SK-N-SH treated with all-trans-retinoic acid at 6 μM for 48 hours (cell line): Measurements from ENCODE around the gene TMEM132D.

ENCODE experiments used
- ATAC-seq: fragments of 200-7000 bp; cut with Tn5 transposase; 3 replicates; pipeline ENCODE4 v1.9.1; 2020; ENCODE audit warnings: mild to moderate bottlenecking, moderate library complexity
- ARNTL ChIP-seq: fragments of 450-650 bp; formaldehyde crosslinking; IDR thresholded peaks from 2 replicates; pipeline ENCODE4 v1.5.0; 2020; ENCODE audit warnings: low read depth, mild to moderate bottlenecking, moderate library complexity, borderline replicate concordance
- BACH2 ChIP-seq: fragments of 250-450 bp; sonication (Bioruptor Pico); IDR thresholded peaks from 2 replicates; pipeline ENCODE4 v1.9.0; 2021; ENCODE audit warnings: mild to moderate bottlenecking, borderline replicate concordance
- CREB5 ChIP-seq: fragments of 250-450 bp; sonication (Bioruptor Pico); IDR thresholded peaks from 2 replicates; pipeline ENCODE4 v1.5.1; 2020; ENCODE audit warnings: low read depth, mild to moderate bottlenecking, moderate library complexity
- CSDC2 ChIP-seq: fragments of 250-450 bp; sonication (Bioruptor Pico); IDR thresholded peaks from 2 replicates; pipeline ENCODE4 v1.5.0; 2020; ENCODE audit warnings: mild to moderate bottlenecking, moderate library complexity
- ESRRG ChIP-seq: fragments of 250-450 bp; sonication (Bioruptor Pico); IDR thresholded peaks from 2 replicates; pipeline ENCODE4 v1.6.1; 2021; ENCODE audit warnings: mild to moderate bottlenecking
- GLIS3 ChIP-seq: fragments of 250-450 bp; sonication (Bioruptor Pico); IDR thresholded peaks from 2 replicates; pipeline ENCODE4 v1.5.0; 2020; ENCODE audit warnings: mild to moderate bottlenecking, moderate library complexity
- ISL1 ChIP-seq: fragments of 250-450 bp; sonication (Bioruptor Pico); IDR thresholded peaks from 2 replicates; pipeline ENCODE4 v2.1.2; 2022; ENCODE audit warnings: mild to moderate bottlenecking, moderate library complexity
- PPARA ChIP-seq: fragments of 250-450 bp; sonication (Bioruptor Pico); IDR thresholded peaks from 2 replicates; pipeline ENCODE4 v1.5.0; 2020; ENCODE audit warnings: mild to moderate bottlenecking, borderline replicate concordance
- RARB ChIP-seq: fragments of 250-450 bp; sonication (Bioruptor Pico); IDR thresholded peaks from 2 replicates; pipeline ENCODE4 v1.8.0; 2021; ENCODE audit warnings: mild to moderate bottlenecking, moderate library complexity
- SNAI2 ChIP-seq: fragments of 250-450 bp; sonication (Bioruptor Pico); IDR thresholded peaks from 2 replicates; pipeline ENCODE4 v1.5.0; 2020; ENCODE audit warnings: mild to moderate bottlenecking, moderate library complexity
- TCF4 ChIP-seq: fragments of 250-450 bp; sonication (Bioruptor Pico); IDR thresholded peaks from 2 replicates; pipeline ENCODE4 v1.8.0; 2021; ENCODE audit warnings: mild to moderate bottlenecking, moderate library complexity, borderline replicate concordance
- TOX ChIP-seq: fragments of 250-450 bp; sonication (Bioruptor Pico); IDR thresholded peaks from 2 replicates; pipeline ENCODE4 v1.8.0; 2021; ENCODE audit warnings: mild to moderate bottlenecking, moderate library complexity, borderline replicate concordance
- ZC3H10 ChIP-seq: fragments of 250-450 bp; sonication (Bioruptor Pico); IDR thresholded peaks from 2 replicates; pipeline ENCODE4 v1.5.1; 2021; ENCODE audit warnings: mild to moderate bottlenecking, moderate library complexity
- ZNF565 ChIP-seq: fragments of 450-650 bp; formaldehyde crosslinking; conservative IDR thresholded peaks from 2 replicates; pipeline ENCODE4 v1.5.0; 2020; ENCODE audit warnings: low read depth, mild to moderate bottlenecking, moderate library complexity
- ZNF70 ChIP-seq: fragments of 450-650 bp; formaldehyde crosslinking; IDR thresholded peaks from 2 replicates; pipeline ENCODE4 v1.5.0; 2020; ENCODE audit warnings: mild to moderate bottlenecking, moderate library complexity
- ZNF8 ChIP-seq: fragments of 450-650 bp; formaldehyde crosslinking; IDR thresholded peaks from 2 replicates; pipeline ENCODE4 v1.5.0; 2020; ENCODE audit warnings: mild to moderate bottlenecking, moderate library complexity
- TF ChIP-seq, protein P1 (sequence below): fragments of 250-450 bp; sonication (Bioruptor Pico); IDR thresholded peaks from 2 replicates; pipeline ENCODE4 v1.5.1; 2021; ENCODE audit warnings: mild to moderate bottlenecking, moderate library complexity
- TF ChIP-seq, protein P2 (sequence below): fragments of 250-450 bp; sonication (Bioruptor Pico); IDR thresholded peaks from 2 replicates; pipeline ENCODE4 v1.8.0; 2020; ENCODE audit warnings: mild to moderate bottlenecking, moderate library complexity, borderline replicate concordance
- TF ChIP-seq, protein P3 (sequence below): fragments of 250-450 bp; sonication (Bioruptor Pico); IDR thresholded peaks from 2 replicates; pipeline ENCODE4 v1.8.0; 2021; ENCODE audit warnings: low read depth, mild to moderate bottlenecking, moderate library complexity, borderline replicate concordance

TMEM132D gene

GRCh38 chr12:129083121-129083840, 820.5 kb downstream of the TMEM132D start:
- TF ChIP-seq, protein P1, sequence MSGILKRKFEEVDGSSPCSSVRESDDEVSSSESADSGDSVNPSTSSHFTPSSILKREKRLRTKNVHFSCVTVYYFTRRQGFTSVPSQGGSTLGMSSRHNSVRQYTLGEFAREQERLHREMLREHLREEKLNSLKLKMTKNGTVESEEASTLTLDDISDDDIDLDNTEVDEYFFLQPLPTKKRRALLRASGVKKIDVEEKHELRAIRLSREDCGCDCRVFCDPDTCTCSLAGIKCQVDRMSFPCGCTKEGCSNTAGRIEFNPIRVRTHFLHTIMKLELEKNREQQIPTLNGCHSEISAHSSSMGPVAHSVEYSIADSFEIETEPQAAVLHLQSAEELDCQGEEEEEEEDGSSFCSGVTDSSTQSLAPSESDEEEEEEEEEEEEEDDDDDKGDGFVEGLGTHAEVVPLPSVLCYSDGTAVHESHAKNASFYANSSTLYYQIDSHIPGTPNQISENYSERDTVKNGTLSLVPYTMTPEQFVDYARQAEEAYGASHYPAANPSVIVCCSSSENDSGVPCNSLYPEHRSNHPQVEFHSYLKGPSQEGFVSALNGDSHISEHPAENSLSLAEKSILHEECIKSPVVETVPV (CRISPR knock-in tag), result no peak
- no peak for TF ChIP-seq ZNF70
- no peak for TF ChIP-seq CREB5 (CRISPR knock-in tag)
- TF ChIP-seq ZNF565 (CRISPR knock-in tag), result no peak
- no peak for TF ChIP-seq TOX (CRISPR knock-in tag)
- TF ChIP-seq GLIS3 (CRISPR knock-in tag), result no peak
- TF ChIP-seq, protein P2, sequence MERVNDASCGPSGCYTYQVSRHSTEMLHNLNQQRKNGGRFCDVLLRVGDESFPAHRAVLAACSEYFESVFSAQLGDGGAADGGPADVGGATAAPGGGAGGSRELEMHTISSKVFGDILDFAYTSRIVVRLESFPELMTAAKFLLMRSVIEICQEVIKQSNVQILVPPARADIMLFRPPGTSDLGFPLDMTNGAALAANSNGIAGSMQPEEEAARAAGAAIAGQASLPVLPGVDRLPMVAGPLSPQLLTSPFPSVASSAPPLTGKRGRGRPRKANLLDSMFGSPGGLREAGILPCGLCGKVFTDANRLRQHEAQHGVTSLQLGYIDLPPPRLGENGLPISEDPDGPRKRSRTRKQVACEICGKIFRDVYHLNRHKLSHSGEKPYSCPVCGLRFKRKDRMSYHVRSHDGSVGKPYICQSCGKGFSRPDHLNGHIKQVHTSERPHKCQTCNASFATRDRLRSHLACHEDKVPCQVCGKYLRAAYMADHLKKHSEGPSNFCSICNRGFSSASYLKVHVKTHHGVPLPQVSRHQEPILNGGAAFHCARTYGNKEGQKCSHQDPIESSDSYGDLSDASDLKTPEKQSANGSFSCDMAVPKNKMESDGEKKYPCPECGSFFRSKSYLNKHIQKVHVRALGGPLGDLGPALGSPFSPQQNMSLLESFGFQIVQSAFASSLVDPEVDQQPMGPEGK, result no peak
- TF ChIP-seq, all 23 proteins: peak for 0
- ATAC-seq, result no peak

DNA sequence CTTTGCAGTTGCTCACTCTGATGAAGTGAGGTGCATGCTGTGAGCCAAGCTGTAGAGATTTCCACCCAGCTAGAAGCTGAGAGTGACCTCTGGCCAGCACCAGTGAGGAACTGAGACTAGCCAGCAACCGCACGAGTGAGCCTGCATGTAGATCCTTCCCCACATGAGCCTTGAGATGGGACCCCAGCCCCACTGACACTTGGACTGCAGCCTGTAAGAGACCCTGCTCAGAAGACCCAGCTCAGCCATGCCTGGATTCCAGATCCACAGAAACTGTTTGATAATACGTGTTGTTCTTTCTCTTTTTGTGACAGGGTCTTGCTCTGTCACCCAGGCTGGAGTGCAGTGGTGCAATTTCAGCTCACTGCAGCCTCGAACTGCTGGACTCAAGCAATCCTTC, 821.4 kb downstream of the TMEM132D start:
- no peak for ATAC-seq
- TF ChIP-seq RARB (CRISPR knock-in tag) (no peak), ZNF8 (no peak), ISL1 (no peak), ESRRG (CRISPR knock-in tag) (no peak), SNAI2 (CRISPR knock-in tag) (no peak), PPARA (no peak), BACH2 (CRISPR knock-in tag) (no peak), ARNTL (CRISPR knock-in tag) (no peak), ZNF70 (no peak), CSDC2 (no peak), TOX (CRISPR knock-in tag) (no peak), TCF4 (CRISPR knock-in tag) (no peak), ZC3H10 (CRISPR knock-in tag) (no peak), CREB5 (CRISPR knock-in tag) (no peak)
- TF ChIP-seq, protein P2, result no peak
- TF ChIP-seq, protein P3, sequence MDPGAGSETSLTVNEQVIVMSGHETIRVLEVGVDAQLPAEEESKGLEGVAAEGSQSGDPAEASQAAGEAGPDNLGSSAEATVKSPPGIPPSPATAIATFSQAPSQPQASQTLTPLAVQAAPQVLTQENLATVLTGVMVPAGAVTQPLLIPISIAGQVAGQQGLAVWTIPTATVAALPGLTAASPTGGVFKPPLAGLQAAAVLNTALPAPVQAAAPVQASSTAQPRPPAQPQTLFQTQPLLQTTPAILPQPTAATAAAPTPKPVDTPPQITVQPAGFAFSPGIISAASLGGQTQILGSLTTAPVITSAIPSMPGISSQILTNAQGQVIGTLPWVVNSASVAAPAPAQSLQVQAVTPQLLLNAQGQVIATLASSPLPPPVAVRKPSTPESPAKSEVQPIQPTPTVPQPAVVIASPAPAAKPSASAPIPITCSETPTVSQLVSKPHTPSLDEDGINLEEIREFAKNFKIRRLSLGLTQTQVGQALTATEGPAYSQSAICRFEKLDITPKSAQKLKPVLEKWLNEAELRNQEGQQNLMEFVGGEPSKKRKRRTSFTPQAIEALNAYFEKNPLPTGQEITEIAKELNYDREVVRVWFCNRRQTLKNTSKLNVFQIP (CRISPR knock-in tag), result no peak
- TF ChIP-seq, all 23 proteins: peak for 0

- no peak for TF ChIP-seq RARB (CRISPR knock-in tag)
- ATAC-seq, result no peak
Observed at GRCh38 chr12:129081755-129082250, 822.0 kb downstream of the TMEM132D start.
